ENCODE data around the gene PRAME. TPM values are rescaled to one million over a fixed set of nuclear protein-coding genes. Genes with fewer than 3 reads are reported as not detected.

The PRAME gene
- total and polyA plus RNA-seq, 2 of the 13 experiments (the other 11 are each of a cell fraction or from before 2014, with no cell fraction given) = 0.11 to 0.83 TPM

DNA sequence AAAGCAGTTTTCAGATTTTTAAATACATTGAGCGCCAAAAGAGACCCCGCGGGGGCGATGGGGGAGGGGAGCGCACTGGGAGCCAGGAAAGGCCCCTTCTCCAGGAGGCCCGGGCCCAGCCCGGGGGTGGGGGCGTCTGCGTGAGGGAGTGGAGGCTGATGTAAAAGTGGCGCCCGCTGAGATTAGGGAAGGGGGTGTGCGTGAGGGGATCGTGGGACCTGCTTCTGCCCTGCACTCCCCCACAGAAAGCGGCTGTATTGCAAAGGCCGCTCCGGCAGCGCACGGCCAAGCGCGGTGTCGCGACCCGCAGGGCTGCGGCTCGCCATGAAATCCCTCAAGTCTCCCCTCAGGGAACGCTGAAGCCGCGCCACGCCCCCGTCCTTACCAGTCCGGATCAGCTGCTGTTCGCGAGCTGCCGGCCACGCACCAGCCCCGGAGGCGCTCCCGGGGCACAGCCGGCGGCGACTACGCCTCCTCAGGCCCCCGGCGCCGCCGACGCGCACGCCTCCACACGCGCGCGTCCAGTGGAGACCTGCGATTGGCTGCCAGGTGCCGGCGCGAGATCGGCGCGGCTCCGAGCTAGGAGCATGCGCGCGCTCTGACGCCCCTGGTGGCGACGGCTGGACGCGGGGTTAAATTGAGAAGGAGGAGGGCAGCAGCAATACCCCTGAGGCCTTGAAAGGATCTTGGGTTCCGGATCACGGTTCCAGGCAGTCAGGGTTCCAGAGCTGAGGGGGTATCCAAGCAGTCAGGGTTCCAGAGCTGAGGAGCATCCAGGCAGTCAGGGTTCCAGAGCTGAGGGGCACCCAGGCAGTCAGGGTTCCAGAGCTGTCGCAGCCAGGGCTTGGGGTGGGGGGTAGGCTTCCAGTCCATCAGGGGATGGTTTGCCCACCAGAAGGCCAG lies 50.5 kb downstream of the PRAME start, which contains the start of gene ZNF280B (continued):
- TF ChIP-seq, protein P1, sequence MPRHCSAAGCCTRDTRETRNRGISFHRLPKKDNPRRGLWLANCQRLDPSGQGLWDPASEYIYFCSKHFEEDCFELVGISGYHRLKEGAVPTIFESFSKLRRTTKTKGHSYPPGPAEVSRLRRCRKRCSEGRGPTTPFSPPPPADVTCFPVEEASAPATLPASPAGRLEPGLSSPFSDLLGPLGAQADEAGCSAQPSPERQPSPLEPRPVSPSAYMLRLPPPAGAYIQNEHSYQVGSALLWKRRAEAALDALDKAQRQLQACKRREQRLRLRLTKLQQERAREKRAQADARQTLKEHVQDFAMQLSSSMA (CRISPR knock-in tag; IDR thresholded peaks at IDR 0.05) = no peak
- TF ChIP-seq ZNF780A (CRISPR knock-in tag; IDR thresholded peaks at IDR 0.05) (no peak), ZFYVE20 (CRISPR knock-in tag; IDR thresholded peaks at IDR 0.05; ENCODE audit: borderline replicate concordance, low read depth) (no peak), ZNF547 (CRISPR knock-in tag; IDR thresholded peaks at IDR 0.05) (peak; percentile 73; the same call in 1 of the 2 replicates), TRIM24 (CRISPR knock-in tag; IDR thresholded peaks at IDR 0.05) (no peak), HOXA5 (CRISPR knock-in tag; IDR thresholded peaks at IDR 0.05) (no peak), HOXA7 (CRISPR knock-in tag; IDR thresholded peaks at IDR 0.05) (no peak), ZNF317 (CRISPR knock-in tag; IDR thresholded peaks at IDR 0.05) (peak; percentile 33), AKAP8 (CRISPR knock-in tag; IDR thresholded peaks at IDR 0.05) (no peak), ZNF543 (CRISPR knock-in tag; IDR thresholded peaks at IDR 0.05) (no peak; the same call in 1 of the 2 replicates), HNRNPLL (IDR thresholded peaks at IDR 0.05; ENCODE audit: low read depth, low read length, poor library complexity, severe bottlenecking) (peak; percentile 70), HIVEP1 (CRISPR knock-in tag; IDR thresholded peaks at IDR 0.05) (no peak), SRY (CRISPR knock-in tag; IDR thresholded peaks at IDR 0.05) (no peak), NR3C1 (CRISPR knock-in tag; IDR thresholded peaks at IDR 0.05) (no peak), RFXAP (CRISPR knock-in tag; IDR thresholded peaks at IDR 0.05; ENCODE audit: borderline replicate concordance) (peak; percentile 19; the same call in 1 of the 2 replicates), YY1 (IDR thresholded peaks at IDR 0.05; ENCODE audit: insufficient read depth, insufficient replicate concordance, low read depth, low read length) (peak; percentile 55), ZIK1 (CRISPR knock-in tag; IDR thresholded peaks at IDR 0.05; ENCODE audit: borderline replicate concordance, low read depth) (no peak), NFYB (CRISPR knock-in tag; IDR thresholded peaks at IDR 0.05) (peak; percentile 74), AGO2 (optimal IDR thresholded peaks at IDR 0.05; ENCODE audit: low read depth, low read length) (peak; percentile 47)
- TF ChIP-seq, protein P2, sequence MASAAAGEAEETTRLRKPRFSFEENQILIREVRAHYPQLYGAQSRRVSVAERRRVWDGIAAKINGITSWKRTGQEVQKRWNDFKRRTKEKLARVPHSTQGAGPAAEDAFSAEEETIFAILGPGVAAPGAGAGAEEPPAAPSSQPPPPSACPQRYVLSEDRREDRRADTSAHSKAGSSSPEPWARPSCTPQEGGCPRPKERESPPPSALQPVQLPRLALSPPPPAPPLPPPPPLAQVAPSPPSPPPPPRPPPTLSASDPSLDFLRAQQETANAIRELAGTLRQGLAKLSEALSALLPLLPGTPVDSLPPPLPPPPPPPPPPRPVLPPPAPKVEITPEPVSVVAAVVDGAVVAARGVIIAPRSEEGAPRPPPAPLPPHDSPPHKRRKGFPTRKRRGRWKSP (CRISPR knock-in tag; IDR thresholded peaks at IDR 0.05) = peak; percentile 52; the same call in 1 of the 2 replicates
- TF ChIP-seq, protein P3, sequence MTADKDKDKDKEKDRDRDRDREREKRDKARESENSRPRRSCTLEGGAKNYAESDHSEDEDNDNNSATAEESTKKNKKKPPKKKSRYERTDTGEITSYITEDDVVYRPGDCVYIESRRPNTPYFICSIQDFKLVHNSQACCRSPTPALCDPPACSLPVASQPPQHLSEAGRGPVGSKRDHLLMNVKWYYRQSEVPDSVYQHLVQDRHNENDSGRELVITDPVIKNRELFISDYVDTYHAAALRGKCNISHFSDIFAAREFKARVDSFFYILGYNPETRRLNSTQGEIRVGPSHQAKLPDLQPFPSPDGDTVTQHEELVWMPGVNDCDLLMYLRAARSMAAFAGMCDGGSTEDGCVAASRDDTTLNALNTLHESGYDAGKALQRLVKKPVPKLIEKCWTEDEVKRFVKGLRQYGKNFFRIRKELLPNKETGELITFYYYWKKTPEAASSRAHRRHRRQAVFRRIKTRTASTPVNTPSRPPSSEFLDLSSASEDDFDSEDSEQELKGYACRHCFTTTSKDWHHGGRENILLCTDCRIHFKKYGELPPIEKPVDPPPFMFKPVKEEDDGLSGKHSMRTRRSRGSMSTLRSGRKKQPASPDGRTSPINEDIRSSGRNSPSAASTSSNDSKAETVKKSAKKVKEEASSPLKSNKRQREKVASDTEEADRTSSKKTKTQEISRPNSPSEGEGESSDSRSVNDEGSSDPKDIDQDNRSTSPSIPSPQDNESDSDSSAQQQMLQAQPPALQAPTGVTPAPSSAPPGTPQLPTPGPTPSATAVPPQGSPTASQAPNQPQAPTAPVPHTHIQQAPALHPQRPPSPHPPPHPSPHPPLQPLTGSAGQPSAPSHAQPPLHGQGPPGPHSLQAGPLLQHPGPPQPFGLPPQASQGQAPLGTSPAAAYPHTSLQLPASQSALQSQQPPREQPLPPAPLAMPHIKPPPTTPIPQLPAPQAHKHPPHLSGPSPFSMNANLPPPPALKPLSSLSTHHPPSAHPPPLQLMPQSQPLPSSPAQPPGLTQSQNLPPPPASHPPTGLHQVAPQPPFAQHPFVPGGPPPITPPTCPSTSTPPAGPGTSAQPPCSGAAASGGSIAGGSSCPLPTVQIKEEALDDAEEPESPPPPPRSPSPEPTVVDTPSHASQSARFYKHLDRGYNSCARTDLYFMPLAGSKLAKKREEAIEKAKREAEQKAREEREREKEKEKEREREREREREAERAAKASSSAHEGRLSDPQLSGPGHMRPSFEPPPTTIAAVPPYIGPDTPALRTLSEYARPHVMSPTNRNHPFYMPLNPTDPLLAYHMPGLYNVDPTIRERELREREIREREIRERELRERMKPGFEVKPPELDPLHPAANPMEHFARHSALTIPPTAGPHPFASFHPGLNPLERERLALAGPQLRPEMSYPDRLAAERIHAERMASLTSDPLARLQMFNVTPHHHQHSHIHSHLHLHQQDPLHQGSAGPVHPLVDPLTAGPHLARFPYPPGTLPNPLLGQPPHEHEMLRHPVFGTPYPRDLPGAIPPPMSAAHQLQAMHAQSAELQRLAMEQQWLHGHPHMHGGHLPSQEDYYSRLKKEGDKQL (CRISPR knock-in tag; IDR thresholded peaks at IDR 0.05; ENCODE audit: low read depth) = no peak

Measured in HepG2 (cell line).